Fibroblast of skin of right biceps (primary cell): ENCODE measurements around the gene TBC1D5.
A peak's percentile ranks its signal among the peaks of the same experiment; 100 is the strongest.
"Not testable (repeated sequence)": the region's sequence is repeated elsewhere in the genome, so short reads cannot be mapped to it uniquely, and the experiment has no call there.

Experiments
- DNase-seq: peaks from one replicate; pipeline ENCODE4 v3.0.0-alpha.2; 2013

TBC1D5 gene

DNA sequence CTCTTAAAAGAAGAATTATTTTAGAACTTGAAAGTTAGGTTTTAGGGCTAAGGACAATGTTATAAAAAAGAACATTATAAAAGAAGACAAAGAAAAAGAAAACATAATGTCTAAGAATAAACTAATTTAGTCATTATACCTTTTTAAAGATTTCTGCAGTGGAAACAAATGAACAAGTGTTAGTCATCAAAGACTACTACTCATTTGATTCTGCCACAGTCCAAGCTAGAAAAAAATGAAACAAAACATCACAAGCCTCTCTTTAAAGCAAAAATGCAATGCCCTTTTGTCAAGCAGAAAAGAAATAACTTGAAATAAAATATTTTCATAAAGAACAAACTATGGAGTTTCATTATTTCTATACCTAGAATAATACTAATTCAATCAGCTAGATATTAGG is 102.0 kb downstream of the TBC1D5 start:
- DNase-seq: peak; percentile 22

DNA sequence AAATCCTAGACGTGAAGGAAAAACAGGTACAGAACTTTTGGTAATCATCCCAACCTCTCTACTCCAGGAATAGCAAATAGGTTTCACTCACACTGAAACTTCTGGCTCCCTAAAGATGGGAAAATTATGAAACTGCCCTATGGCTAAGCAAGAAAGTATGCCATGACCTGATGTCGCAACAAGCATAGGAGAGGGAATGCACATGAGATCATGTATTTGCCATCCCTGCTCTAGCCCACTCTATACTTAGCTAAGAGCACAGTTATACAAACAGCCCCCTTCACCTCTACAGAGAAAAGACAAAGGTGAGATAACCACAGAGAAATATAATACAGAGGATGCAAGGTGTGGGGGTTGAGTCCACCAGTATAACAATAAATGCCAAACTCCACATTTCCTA is 102.7 kb downstream of the TBC1D5 start:
- DNase-seq: peak; percentile 94

DNA sequence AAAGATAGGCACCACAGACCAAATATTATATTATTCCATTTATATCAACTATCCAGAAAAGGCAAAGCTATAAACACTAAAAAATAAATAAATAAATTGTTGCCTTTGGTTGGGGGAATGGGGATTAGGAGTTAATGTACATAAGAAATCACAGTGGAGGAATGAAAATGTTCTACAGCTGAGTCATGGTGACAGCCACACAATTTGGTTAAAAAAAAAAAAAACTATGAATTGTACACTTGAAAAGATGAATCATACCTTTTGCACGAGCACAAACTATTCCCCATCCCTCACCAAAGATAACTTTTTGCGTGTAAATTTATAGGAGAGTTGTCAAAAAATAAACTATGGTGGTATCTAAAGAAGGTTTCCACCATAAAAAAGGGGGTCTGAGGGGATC is 103.2 kb downstream of the TBC1D5 start:
- peak; percentile 86 for DNase-seq

DNA sequence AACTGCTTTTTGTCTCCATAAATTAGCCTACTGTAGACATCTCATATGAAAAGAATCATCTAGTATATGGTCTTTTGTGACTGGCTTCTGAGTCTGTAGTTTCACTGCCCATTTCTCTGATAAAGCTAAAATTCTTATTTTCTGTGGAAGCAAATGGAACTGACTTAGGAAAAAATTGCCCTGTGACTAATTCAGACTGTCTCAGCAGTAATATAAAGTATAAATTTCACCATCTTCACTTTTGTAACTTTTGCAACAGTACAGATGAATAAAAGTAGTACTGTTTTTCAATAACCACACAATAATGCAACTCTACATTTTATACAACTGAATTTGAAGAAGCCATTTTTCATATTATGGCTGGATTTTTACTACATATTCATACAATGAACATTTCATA is 104.1 kb downstream of the TBC1D5 start:
- peak; percentile 30 for DNase-seq

DNA sequence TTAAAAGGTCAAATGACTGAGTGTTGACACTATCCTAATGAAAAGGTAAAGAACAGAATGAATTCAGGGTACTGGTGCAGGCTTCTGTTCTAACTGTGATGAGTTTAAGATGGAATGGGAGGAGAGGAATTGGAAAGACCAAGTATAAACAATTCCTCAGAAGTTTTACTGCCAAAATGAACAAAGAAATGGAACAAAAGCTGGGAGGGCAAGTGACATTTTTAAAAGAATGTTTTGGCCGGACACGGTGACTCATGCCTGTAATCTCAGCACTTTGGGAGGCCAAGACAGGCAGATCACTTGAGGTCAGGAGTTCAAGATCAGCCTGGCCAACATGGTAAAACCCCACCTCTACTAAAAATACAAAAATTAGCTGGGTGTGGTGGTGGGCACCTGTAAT is 106.8 kb downstream of the TBC1D5 start:
- DNase-seq: peak; percentile 60

DNA sequence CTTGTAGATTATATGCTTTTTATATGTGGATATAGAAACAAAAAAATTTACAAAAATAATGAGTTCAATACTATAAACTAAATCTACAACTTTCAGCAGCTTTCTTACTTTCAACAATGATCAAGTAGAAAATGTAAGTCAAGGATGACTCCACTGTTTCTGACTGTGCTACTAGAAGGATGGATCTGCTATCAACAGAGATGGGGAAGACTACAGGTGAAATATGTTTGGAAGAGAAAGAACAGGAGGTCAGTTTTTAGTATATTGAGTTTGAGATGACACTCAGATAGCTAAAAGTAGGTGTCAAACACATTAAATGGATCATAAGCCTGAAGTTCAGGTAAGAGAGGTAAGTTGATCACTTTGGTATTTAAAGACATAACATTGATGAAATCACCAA is 107.5 kb downstream of the TBC1D5 start:
- no peak for DNase-seq

DNA sequence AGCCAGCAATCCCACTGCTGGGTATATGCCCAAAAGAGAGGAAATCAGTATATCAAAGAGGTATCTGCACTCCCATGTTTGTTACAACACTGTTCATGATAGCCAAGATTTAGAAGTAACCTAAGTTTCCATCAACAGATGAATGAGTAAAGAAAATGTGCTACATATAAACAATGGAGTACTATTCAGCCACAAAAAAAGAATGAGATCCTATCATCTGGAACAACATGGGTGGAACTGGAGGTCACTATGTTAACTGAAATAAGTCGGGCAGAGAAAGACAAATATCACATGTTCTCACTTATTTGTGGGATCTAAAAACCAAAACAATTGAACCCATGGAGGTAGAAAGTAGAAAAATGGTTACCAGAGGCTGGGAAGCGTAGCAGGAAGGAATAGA is 108.2 kb downstream of the TBC1D5 start:
- no peak for DNase-seq

DNA sequence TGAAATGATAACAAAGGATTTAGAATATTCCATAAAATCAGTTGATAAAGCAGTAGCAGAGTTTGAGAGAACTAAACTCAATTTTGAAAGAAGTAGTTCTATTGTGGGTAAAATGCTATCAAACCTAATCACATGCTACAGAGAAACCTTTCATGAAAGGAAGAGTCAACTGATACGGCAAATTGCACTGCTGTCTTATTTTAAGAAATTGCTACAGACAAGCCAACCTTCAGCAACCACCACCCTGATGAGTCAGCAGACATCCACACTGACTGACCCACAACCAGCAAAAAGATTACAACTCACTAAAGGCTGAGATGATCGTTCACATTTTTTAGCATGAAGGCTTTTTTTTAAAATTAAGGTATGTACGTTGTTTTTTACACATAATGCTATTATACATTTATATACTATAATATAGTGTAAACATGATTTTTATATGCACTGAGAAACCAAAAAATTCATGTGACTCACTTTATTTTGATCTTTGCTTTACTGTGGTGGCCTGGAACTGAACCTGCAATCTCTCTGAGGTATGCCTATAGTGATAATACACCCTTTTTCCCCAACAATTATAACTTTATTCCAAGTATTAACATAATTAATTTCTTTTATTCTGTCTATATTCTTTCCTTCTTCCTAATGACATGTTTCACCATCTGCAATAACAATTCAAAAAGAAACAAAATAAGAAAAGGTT is 109.9 kb downstream of the TBC1D5 start:
- peak; percentile 75 for DNase-seq

DNA sequence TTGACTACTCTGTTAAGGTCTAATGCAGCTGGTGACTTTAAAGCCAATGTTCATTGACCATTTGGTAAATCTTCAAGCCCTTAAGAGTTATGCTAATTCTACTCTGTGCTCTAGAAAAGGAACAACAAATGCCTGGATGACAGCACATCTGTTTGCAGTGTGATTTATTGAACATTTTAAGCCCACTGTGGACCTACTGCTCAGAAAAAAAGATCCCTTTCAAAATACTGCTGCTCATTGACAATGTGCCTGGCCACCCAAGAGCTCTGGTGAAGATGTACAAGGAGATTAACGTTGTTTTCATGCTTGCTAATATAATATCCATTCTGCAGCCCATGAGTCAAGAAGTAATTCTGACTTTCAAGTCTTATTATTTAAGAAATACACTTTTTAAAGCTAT is 110.8 kb downstream of the TBC1D5 start:
- peak; percentile 40 for DNase-seq

DNA sequence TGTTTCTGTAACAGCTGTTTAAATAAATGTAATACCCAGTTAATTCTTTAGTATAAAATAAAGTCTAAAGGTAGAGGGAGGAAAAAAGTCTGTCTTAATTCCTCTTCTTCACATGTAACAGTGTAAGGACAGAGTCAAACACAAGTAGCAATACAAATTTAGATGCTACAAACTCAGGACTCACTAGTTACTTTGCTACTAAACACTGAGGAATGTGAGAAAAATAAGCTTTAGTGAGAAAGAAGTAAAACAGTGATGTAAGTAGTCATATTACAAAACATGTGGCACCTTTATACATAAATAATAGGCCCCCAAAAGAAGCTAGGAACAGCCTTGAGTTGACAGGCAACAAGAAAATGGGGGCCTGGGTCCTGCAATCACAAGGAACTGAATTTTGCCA is 113.0 kb downstream of the TBC1D5 start:
- peak; percentile 6 for DNase-seq

DNA sequence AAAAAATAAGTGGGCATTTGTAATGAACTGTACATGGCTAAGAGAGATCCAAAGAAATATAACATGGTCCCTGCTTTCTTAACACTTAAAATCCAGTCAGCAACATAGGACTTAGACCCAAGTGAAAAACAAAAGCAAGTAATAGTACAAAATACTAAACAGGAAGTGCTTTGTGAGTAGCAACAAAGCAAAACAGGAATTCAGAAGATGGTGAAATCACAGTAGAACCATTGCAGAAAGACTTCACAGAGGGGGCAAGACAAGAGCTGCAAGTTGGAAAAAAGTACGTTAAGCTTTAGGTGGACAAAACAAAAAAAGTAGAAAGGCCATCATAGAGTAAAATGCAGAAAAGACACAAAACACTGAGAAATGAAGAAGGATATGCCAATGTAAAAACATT is 116.0 kb downstream of the TBC1D5 start:
- no peak for DNase-seq

DNA sequence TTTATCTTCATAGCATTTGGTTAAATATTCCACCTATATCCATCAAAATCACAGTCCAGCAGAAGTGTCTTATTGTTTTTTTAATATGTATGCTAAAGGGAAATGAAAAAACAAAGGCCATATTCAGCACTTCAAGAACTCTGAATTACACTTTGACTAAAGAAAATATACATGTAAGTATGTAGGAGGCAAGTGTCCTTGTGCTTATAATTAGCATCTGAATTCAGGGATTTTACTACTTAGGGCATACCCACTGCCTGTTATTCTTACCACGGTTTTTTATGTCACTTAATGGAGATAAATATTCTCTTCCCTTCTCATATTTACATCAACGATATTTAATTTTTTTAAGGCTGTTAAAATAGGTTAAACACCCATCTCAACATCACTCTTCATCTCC is 117.3 kb downstream of the TBC1D5 start:
- no peak for DNase-seq

DNA sequence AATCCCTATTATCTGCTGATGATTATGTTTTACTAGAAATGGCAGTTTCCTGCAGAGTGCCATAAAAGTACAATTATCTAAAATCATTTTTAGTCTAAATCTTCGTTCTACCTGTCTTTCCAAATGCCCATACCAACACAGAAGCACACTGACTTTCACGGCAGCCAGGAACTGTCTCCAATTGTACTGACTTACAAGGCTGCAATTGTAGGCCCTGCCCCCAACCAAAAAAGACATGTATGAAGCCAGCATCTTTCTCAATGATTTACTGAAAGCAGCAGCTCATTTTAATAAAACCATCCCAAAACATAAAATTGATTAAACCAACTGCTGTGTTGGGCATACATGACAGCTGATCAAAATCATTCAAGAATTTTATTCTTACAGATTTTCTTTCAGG is 119.0 kb downstream of the TBC1D5 start:
- no peak for DNase-seq

DNA sequence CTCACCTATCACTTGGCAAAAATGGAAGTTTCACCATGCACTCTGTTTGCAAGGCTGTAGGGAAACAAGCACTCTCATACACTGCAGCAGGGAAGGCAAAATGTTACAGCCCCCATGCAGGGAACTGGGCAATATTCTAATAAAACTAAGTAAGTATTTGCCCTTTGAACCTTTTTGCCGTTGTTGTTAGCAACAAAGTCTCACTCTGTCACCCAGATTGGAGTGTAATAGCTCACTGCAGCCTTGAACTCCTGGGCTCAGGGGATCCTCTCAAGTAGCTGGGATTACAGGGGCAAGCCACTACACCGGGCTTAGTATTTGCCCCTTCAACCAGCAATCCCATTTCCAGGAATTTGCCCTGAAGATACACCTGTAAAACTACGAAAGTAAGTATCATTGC is 122.5 kb downstream of the TBC1D5 start:
- no peak for DNase-seq

DNA sequence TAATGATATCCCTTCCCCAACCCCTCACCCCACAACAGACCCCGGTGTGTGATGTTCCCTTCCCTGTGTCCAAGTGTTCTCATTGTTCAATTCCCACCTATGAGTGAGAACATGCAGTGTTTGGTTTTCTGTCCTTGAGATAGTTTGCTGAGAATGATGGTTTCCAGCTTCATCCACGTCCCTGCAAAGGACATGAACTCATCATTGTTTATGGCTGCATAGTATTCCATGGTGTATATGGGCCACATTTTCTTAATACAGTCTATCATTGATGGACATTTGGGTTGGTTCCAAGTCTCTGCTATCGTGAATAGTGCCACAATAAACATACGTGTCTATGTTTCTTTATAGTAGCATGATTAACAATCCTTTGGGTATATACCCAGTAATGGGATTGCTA is 129.4 kb downstream of the TBC1D5 start:
- not testable (repeated sequence) for DNase-seq

DNA sequence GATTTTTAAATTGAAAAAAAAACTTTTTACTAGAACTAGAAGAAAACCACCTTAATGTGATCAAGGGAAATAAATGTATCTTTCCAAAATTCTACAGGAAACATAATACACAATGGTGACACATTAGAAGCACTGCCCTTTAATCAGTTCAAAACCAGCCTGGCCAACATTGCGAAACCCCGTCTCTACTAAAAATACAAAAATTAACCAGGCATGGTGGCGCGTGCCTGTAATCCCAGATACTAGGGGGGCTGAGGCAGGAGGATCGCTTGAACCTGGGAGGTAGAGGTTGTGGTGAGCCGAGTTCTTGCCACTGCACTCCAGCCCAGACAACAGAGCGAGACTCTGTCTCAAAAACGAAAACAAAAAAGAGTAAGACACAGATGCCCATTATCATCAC is 134.5 kb downstream of the TBC1D5 start:
- no peak for DNase-seq

DNA sequence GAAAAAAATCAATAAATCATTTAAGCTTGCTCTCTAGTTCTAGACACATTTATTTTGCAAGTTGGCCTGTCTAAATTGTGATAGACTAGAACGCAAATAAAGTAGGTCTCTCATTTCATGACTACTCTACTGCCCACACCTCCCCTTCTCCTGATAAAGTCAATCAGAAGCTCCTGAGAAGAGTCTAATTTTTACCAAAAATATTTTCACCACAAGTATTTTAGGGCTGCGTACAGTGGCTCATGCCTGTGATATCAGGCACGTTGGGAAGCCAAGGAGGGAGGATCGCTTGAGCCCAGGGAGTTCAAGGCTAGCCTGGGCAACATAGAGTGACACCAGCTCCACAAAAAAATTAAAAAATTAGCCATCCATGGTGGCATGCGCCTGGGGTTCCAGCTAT is 136.5 kb downstream of the TBC1D5 start:
- DNase-seq: no peak

DNA sequence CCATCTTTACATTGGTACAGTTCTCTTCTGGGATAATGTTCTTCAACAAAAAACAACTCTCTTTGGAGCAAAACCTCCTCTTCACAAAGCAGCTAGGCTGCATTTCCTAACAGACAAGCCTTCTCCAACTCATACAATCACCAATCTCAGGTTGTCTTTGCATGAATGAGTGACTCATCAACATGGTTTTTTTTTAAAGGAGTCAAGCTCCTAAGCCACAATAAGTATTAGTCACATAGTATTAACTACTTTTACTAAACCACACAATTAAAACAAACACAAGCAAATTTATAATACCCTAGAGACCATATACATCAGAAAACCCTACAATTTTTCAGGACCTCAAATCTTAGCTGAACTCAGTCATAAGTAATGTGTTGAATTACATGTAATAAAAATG is 137.4 kb downstream of the TBC1D5 start:
- DNase-seq: peak; percentile 88

DNA sequence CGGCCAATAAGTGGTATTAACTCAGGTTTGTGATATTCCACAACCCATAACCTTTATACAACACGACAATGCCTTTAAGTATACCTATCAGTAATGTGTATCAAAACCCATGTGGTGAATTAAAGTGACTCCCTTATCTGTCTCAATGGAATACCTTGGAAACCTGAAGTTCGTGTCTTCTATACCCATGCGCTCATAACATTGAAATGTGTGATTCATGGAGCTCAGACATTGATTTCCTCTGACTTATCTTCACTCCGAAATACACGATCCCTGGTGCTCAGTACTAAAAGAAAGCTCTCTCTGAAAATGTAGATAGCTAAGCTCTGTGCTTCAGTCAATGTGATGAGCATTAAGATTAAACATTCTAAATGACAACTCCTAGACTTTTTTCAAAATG is 140.3 kb downstream of the TBC1D5 start:
- peak; percentile 27 for DNase-seq

DNA sequence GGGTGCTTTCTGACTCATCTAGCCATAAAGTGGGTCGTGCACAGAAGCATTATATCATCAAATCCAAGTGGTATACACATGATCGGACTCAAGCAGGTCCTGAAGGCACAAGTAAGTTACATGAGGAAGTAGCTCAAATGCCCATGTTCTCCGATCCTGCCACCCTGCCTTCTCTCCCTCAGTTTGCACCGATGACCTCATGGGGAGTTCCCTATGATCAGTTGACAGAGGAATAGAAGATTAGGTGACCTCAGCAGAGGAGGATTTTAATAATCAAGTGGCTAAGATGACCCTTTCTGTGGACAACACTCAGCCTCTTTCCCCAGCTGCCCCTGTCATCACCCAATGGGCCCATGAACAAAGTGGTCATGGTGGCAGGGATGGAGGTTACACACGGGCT is 149.5 kb downstream of the TBC1D5 start:
- no peak for DNase-seq

DNA sequence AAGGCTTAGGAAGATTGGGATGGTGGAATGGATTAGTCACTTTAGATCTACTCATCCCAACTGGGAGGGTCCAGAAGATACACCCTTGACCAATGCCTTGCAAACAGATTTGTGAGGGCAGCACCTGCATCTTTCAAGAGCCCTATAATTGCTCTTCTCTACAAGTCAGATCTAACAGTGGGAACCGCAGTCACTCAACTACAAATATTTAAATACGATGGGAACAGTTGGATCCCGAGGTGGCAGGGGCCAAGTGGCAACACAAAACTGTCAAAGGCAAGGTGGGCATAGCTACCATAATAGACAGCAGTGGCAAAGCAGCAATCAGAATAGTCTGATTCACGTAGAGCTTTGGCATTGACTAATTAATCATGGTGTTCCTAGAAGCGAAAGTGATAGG is 152.0 kb downstream of the TBC1D5 start:
- DNase-seq: no peak

DNA sequence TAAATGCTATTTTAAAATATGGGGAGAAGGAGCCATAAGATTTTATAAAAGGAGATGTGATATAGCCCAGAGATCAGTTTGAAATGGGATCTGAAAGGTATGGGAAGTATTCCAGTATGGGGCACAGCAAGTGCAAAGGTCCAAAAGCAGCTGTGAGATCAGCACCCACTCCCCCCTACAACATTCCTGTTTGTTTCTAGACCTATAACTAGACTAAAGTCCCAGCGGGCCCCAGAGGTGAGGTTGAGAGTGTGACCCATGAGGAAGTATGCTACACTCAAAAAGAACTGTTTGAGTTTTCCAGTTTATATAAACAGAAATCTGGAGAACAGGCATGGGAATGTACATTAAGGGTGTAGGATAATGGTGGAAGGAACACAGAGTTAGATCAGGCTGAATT is 152.5 kb downstream of the TBC1D5 start:
- no peak for DNase-seq

DNA sequence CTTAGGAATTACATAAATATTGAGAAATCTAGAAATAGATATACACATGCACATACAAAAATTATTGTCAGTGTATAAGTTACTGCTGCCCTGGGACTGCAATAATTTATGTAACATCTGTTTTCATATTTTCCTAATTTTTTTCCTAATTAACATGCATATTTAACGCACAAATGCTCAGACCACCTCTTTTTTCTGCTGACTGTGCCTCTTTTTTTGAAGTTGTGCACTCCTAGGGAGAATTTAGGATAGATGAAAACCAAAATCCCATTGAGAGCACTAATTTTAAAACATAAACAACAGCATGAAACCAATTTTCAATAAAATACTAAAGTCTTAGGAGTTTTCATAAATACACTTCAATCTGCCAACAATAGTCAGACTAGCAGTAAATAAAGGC is 154.0 kb downstream of the TBC1D5 start:
- no peak for DNase-seq

DNA sequence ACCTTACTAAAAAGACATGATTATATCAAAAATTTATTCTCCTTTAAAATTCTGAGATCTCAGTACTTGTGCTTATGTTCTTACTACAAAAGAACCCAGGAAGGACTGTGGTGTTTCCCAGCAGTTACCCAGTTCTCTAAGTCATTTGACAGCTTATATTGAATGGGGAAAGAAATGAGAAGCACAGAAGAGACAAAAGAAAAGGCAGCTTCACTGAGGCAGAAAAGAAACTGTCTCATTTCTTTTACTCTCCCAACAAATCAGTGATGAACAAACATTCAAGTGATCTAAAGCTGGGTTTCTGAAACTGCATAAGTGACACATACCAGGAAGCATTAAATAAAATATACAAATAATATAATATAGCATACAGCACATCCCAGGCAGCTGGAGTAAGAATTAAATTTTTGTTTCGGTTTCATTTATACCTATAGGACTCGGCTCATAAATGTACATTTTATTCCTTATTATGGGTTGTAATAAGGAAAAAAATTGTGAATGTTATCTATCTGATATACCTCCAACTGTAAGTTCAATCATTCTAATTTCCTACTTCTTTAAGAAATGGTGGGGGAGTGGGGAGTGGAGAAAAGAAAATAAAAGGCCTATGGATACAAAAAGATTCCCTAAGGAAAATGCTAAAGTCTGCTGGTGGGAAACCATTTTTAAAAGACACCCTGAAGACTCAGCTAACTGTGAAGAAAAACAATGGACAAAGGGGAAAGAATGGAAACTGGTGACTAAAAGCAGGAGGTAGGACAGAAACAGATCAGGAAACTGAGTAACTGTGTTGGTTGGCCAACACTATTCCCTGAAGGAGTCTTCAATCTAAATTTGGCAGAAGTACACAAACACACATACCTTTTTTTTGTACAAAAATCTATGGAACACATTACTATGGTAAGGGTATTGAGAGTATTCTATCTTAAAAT is 156.8 kb downstream of the TBC1D5 start:
- no peak for DNase-seq
